Endodermal cell (in vitro differentiated cells): ENCODE results near the gene TSPAN9. TPM values are rescaled to one million over a fixed set of nuclear protein-coding genes. Genes with fewer than 3 reads are reported as not detected.

Experiments used
- DNase-seq: peaks from one replicate; pipeline ENCODE4 v3.0.0-alpha.2; 2017
- H3K27ac ChIP-seq: 2 replicates; pipeline ENCODE4 v1.5.1; 2013; ENCODE audit warnings: mild to moderate bottlenecking, low read depth, low read length, moderate library complexity
- H3K27me3 ChIP-seq: 2 replicates; pipeline ENCODE4 v1.6.1; 2013; ENCODE audit warnings: mild to moderate bottlenecking, low read length, moderate library complexity; ENCODE audit not compliant: insufficient read depth, control insufficient read depth, poor library complexity, severe bottlenecking
- H3K36me3 ChIP-seq: 2 replicates; pipeline ENCODE4 v1.7.0; 2013; ENCODE audit warnings: mild to moderate bottlenecking, low read length, moderate library complexity; ENCODE audit not compliant: control insufficient read depth, insufficient read depth
- H3K4me1 ChIP-seq: one replicate; pipeline ENCODE4 v1.7.0; 2013; ENCODE audit warnings: low read length; ENCODE audit not compliant: control insufficient read depth, insufficient read depth
- H3K4me3 ChIP-seq: 2 replicates; pipeline ENCODE4 v1.5.1; 2013; ENCODE audit warnings: mild to moderate bottlenecking, low read length, moderate library complexity
- H3K9ac ChIP-seq: 2 replicates; pipeline ENCODE4 v1.6.1; 2013; ENCODE audit warnings: mild to moderate bottlenecking, low read length, moderate library complexity; ENCODE audit not compliant: poor library complexity, severe bottlenecking; ENCODE audit errors: extremely low read depth
- H3K9me3 ChIP-seq: 2 replicates; pipeline ENCODE4 v1.6.1; 2013; ENCODE audit warnings: mild to moderate bottlenecking, low read length, moderate library complexity; ENCODE audit not compliant: control insufficient read depth
- H3K27ac Mint-ChIP-seq: 2 replicates; pipeline ENCODE4 v1.8.0; 2020; ENCODE audit warnings: mixed read lengths
- H3K27me3 Mint-ChIP-seq: 2 replicates; pipeline ENCODE4 v1.8.0; 2021; ENCODE audit warnings: mild to moderate bottlenecking, mixed read lengths; ENCODE audit not compliant: insufficient read depth
- H3K36me3 Mint-ChIP-seq: 2 replicates; pipeline ENCODE4 v1.8.0; 2020; ENCODE audit warnings: low read depth, mixed read lengths
- H3K4me1 Mint-ChIP-seq: 2 replicates; pipeline ENCODE4 v1.8.0; 2020; ENCODE audit warnings: mixed read lengths
- H3K4me3 Mint-ChIP-seq: 2 replicates; pipeline ENCODE4 v1.8.0; 2020; ENCODE audit warnings: mild to moderate bottlenecking, moderate library complexity, mixed read lengths
- H3K9me3 Mint-ChIP-seq: 2 replicates; pipeline ENCODE4 v1.8.0; 2020; ENCODE audit warnings: mild to moderate bottlenecking, mixed read lengths
- WGBS, 2 experiments: methylation state at CpG; one replicate each; pipeline versions ENCODE4 v1.1.5 to v1.1.7; 2013; ENCODE audit warnings: missing lambda C conversion rate in 2 of 2, mixed read lengths in 1 of 2; ENCODE audit not compliant: insufficient coverage in 1 of 2, insufficient read length in 1 of 2; 5-methylcytosine and 5-hydroxymethylcytosine counted together
- total RNA-seq, 2 donors: library from RNA; stranded (reverse); fragmentation: NEBNext Ultra II Directional in 1 of 2; extraction: Animal tissue kit (Norgen Biotek cat#: 25700) in 1 of 2; gene quantifications; 2 replicates in 1 of 2; 3 replicates in 1 of 2; pipeline ENCODE4 v1.2.1, GENCODE V29; 2021
- TF ChIP-seq, protein P1 (sequence below): fragments of 200-600 bp; sonication (generic); conservative IDR thresholded peaks from 2 replicates; pipeline ENCODE4 v1.5.0; 2021; ENCODE audit warnings: antibody characterized with exemption, mild to moderate bottlenecking

Gene TSPAN9
- total RNA-seq, 2 donors from 2014 or later: 31.9 to 80.8 TPM

DNA sequence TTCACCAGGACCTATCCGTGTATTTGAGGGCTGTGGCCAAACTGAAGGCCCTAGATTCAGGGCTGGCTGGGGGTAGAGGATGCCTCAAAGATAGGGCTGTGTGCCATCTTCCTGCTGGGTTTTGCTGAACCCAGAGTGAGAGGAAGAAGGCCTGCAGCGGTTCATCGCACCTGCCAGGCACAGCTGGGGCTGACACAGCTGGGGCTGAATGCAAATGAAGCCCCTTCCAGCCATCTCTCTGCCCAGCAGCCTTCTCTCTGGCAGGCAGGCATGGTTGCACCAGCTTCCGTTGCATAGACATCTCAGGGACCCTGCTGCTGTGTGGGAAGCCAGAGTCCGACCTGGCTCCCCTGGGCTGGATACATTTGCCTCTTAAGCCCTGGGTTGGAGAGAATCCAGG, 152.4 kb downstream of the TSPAN9 start:
- no peak for DNase-seq
- Histone ChIP-seq H3K4me3 (no peak overlapping the region), H3K27me3 (no peaks in the 10 kb centered on the region), H3K36me3 (no peaks in the 10 kb centered on the region), H3K9me3 (peaks cover 12% of the 10 kb centered on the region), H3K27ac (no peak overlapping the region), H3K9ac (no peak overlapping the region), H3K4me1 (peaks cover 13% of the 10 kb centered on the region)
- H3K27me3 Mint-ChIP-seq: no peaks in the 10 kb centered on the region
- H3K27ac Mint-ChIP-seq: no peak overlapping the region
- TF ChIP-seq, protein P1, sequence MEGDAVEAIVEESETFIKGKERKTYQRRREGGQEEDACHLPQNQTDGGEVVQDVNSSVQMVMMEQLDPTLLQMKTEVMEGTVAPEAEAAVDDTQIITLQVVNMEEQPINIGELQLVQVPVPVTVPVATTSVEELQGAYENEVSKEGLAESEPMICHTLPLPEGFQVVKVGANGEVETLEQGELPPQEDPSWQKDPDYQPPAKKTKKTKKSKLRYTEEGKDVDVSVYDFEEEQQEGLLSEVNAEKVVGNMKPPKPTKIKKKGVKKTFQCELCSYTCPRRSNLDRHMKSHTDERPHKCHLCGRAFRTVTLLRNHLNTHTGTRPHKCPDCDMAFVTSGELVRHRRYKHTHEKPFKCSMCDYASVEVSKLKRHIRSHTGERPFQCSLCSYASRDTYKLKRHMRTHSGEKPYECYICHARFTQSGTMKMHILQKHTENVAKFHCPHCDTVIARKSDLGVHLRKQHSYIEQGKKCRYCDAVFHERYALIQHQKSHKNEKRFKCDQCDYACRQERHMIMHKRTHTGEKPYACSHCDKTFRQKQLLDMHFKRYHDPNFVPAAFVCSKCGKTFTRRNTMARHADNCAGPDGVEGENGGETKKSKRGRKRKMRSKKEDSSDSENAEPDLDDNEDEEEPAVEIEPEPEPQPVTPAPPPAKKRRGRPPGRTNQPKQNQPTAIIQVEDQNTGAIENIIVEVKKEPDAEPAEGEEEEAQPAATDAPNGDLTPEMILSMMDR: no peak
- H3K4me1 Mint-ChIP-seq: peaks cover 55% of the 10 kb centered on the region
- 86 to 87% methylated on average over 4 to 5 of the region's 5 CpGs for WGBS, 2 experiments
- peaks cover 16% of the 10 kb centered on the region for H3K36me3 Mint-ChIP-seq
- peaks cover 10% of the 10 kb centered on the region for H3K9me3 Mint-ChIP-seq
- no peak overlapping the region for H3K4me3 Mint-ChIP-seq

DNA sequence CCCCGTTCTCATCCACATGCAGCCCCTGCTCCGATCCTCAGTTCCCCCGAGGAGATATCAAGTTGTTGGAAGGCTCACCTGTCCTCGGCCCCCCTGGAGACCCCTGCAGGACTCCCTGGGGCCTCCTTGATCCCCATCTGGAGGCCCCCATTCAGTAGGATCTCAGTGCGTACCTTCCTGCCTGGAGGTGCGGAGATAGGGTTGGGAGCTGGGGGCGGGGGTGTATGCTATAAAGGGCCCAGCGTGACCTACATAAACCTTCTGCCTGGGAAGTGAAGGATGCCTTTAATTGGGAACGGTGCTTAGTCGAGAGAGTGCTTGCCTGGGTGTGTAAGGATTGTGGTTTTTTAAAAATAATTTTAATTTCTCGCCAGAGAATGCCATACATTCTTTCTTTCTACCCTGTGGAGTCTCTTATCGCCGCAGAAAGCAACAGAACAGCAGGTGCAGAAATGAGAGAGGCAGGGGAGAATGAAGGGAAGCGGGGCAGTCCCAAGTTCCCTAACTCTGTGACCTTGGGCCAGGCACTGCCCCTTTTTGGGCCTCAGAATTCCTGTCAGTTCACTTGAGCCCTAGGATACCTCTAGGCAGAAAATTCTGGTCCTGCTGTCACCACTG, 153.7 kb downstream of the TSPAN9 start:
- Mint-ChIP-seq H3K36me3 (peaks cover 16% of the 10 kb centered on the region), H3K4me3 (no peak overlapping the region), H3K27me3 (no peaks in the 10 kb centered on the region), H3K27ac (no peak overlapping the region), H3K9me3 (peaks cover 10% of the 10 kb centered on the region), H3K4me1 (peaks cover 45% of the 10 kb centered on the region)
- Histone ChIP-seq H3K9me3 (peaks cover 12% of the 10 kb centered on the region), H3K27me3 (no peaks in the 10 kb centered on the region), H3K9ac (no peak overlapping the region), H3K4me1 (peaks cover 9% of the 10 kb centered on the region), H3K36me3 (no peaks in the 10 kb centered on the region), H3K27ac (no peak overlapping the region), H3K4me3 (no peak overlapping the region)
- whole genome bisulfite sequencing, 2 experiments: 78 to 93% methylated on average over 5 to 14 of the region's 14 CpGs
- TF ChIP-seq, protein P1: no peak
- DNase-seq: no peak

DNA sequence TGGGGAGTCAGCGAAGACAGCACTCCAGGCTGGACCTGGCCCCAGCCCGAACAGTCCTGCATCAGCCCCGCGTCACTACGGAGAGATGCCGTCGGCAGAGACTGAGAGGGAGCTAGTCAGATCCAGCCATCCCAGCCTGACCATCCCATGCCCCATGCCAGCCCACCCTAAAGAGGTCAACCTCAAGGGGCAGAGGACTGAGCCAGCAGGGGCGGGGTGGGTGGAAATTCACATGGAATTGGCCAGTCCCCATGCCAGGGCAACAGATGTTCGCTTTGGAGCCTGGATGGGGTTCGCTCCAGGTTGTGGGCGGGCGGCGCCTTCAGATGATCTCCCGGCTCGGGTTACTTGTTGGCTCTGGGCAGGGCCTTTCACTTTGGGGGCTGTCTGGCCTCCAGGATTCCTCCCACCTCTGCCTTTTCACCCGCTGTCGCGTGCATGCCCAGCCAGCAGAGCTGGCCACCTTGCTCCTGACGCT, 154.3 kb downstream of the TSPAN9 start:
- Mint-ChIP-seq H3K36me3 (peaks cover 16% of the 10 kb centered on the region), H3K27me3 (no peaks in the 10 kb centered on the region), H3K4me3 (no peak overlapping the region), H3K9me3 (peaks cover 10% of the 10 kb centered on the region), H3K27ac (no peak overlapping the region), H3K4me1 (peaks cover 45% of the 10 kb centered on the region)
- peaks cover 9% of the 10 kb centered on the region for H3K4me1 ChIP-seq
- peaks cover 12% of the 10 kb centered on the region for H3K9me3 ChIP-seq
- H3K27ac ChIP-seq: no peak overlapping the region
- no peak overlapping the region for H3K4me3 ChIP-seq
- DNase-seq: peak; percentile 82
- 77 to 80% methylated on average over 14 to 19 of the region's 19 CpGs for whole genome bisulfite sequencing, 2 experiments
- TF ChIP-seq, protein P1: no peak
- H3K36me3 ChIP-seq: no peaks in the 10 kb centered on the region
- no peaks in the 10 kb centered on the region for H3K27me3 ChIP-seq
- H3K9ac ChIP-seq: no peak overlapping the region
